ENCODE data around the gene CA7. TPM values are rescaled to one million over a fixed set of nuclear protein-coding genes. Genes with fewer than 3 reads are reported as not detected.

Gene CA7
- total RNA-seq, 4 donors from 2014 or later, result 0.33 TPM; not detected in 3

DNA sequence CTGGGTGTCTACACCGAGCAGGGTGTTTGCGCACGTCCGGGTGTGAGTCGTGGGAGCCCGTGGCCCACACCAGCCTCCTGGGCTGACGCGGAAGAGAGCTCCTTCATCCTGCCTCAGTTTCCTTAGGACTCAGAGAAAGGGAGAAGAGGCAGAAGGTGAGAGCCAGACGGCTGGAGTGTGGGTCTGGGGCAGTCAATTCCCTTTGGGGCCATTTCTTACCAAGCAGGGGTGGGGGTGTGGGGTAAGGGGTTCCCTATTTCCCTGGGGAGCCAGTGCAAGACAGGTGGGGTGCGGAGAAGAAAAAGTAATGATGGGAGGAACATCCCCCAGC, 831 bp downstream of the CA7 start:
- intact Hi-C loops (cut with DNase I), result no loop called here
- WGBS, result 12% methylated on average over 9 of the region's 10 CpGs
- peak overlapping the region; percentile 45 to 58 (median 52) for H3K4me3 ChIP-seq
- H3K27ac ChIP-seq (replicated peaks in 1 of 4), result no peak overlapping the region
- peaks cover 11 to 23% (median 22%) of the 10 kb centered on the region in 4 donors for H3K4me1 ChIP-seq
- no peak for DNase-seq (ENCODE audit: extremely low spot score)
- peaks cover 4 to 58% (median 18%) of the 10 kb centered on the region in 4 donors for H3K27me3 ChIP-seq
- TF ChIP-seq POLR2A (IDR thresholded peaks at IDR 0.05; ENCODE audit: low read depth), result no peak
- TF ChIP-seq, protein P1, sequence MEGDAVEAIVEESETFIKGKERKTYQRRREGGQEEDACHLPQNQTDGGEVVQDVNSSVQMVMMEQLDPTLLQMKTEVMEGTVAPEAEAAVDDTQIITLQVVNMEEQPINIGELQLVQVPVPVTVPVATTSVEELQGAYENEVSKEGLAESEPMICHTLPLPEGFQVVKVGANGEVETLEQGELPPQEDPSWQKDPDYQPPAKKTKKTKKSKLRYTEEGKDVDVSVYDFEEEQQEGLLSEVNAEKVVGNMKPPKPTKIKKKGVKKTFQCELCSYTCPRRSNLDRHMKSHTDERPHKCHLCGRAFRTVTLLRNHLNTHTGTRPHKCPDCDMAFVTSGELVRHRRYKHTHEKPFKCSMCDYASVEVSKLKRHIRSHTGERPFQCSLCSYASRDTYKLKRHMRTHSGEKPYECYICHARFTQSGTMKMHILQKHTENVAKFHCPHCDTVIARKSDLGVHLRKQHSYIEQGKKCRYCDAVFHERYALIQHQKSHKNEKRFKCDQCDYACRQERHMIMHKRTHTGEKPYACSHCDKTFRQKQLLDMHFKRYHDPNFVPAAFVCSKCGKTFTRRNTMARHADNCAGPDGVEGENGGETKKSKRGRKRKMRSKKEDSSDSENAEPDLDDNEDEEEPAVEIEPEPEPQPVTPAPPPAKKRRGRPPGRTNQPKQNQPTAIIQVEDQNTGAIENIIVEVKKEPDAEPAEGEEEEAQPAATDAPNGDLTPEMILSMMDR (IDR thresholded peaks at IDR 0.05), result no peak
- TF ChIP-seq EP300 (IDR thresholded peaks at IDR 0.05), result no peak
- no peak for TF ChIP-seq POLR2AphosphoS5 (IDR thresholded peaks at IDR 0.05)
- H3K36me3 ChIP-seq, result no peaks in the 10 kb centered on the region
- no peaks in the 10 kb centered on the region for H3K9me3 ChIP-seq

DNA sequence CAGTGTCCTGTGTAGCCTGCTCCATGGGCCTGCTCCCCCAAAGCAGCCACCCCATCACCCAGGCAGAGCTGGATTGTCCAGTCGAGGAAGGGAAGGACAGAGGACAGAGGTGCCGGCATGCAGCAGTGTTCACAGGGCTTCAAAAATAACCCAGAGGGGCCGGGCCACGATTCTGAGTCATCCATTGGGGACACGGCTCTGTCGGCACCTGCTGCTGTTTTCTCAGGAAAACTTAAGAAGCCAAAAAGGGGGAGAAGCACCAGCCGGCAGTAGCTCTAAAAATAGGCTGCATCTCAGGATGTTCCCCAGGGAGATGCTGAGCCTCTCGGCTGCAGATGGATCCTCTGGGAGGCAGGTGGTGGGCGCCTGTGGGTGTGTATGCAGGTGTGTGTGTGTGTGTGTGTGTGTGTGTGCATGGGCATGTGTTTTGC, 1.6 kb downstream of the CA7 start:
- H3K4me1 ChIP-seq, result peaks cover 11 to 23% (median 22%) of the 10 kb centered on the region in 4 donors
- no peak overlapping the region for H3K27ac ChIP-seq (replicated peaks in 1 of 4)
- TF ChIP-seq, protein P1 (IDR thresholded peaks at IDR 0.05), result no peak
- TF ChIP-seq POLR2AphosphoS5 (IDR thresholded peaks at IDR 0.05), result no peak
- no peak for TF ChIP-seq EP300 (IDR thresholded peaks at IDR 0.05)
- no peak for TF ChIP-seq POLR2A (IDR thresholded peaks at IDR 0.05; ENCODE audit: low read depth)
- DNase-seq (ENCODE audit: extremely low spot score), result no peak
- peaks cover 4 to 65% (median 18%) of the 10 kb centered on the region in 4 donors for H3K27me3 ChIP-seq
- H3K4me3 ChIP-seq, result no peak overlapping the region
- 69% methylated on average over 9 of the region's 9 CpGs for WGBS
- intact Hi-C loops (cut with DNase I), result no loop called here
- no peaks in the 10 kb centered on the region for H3K9me3 ChIP-seq
- no peaks in the 10 kb centered on the region for H3K36me3 ChIP-seq

DNA sequence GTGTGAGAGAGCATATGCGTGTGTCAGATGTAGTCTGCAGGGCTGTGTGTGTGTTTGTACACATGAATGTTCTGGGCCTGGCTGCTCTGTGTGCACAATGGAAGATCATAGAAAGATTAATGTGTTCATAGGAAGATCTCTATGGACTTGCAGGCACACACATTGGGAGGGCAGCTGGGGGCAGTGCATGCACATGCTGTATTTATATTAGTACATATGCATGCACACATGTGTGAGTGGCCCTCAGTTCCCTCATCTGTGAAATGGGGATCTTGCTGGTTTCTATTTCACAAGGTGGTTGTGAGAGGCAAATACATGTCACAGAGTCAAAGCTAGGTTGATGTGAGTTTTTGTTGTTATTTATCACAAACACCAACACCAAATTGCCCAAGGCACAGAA, 2.1 kb downstream of the CA7 start:
- H3K27me3 ChIP-seq, result peaks cover 4 to 65% (median 18%) of the 10 kb centered on the region in 4 donors
- H3K9me3 ChIP-seq, result no peaks in the 10 kb centered on the region
- intact Hi-C loops (cut with DNase I), result no loop called here
- 86% methylated on average over 1 of the region's 1 CpG for WGBS
- H3K27ac ChIP-seq (replicated peaks in 1 of 4), result no peak overlapping the region
- no peak for TF ChIP-seq EP300 (IDR thresholded peaks at IDR 0.05)
- TF ChIP-seq POLR2A (IDR thresholded peaks at IDR 0.05; ENCODE audit: low read depth), result no peak
- TF ChIP-seq, protein P1 (IDR thresholded peaks at IDR 0.05), result no peak
- TF ChIP-seq POLR2AphosphoS5 (IDR thresholded peaks at IDR 0.05), result no peak
- H3K4me3 ChIP-seq, result no peak overlapping the region
- no peaks in the 10 kb centered on the region for H3K36me3 ChIP-seq
- peaks cover 11 to 23% (median 22%) of the 10 kb centered on the region in 4 donors for H3K4me1 ChIP-seq
- DNase-seq (ENCODE audit: extremely low spot score), result no peak

DNA sequence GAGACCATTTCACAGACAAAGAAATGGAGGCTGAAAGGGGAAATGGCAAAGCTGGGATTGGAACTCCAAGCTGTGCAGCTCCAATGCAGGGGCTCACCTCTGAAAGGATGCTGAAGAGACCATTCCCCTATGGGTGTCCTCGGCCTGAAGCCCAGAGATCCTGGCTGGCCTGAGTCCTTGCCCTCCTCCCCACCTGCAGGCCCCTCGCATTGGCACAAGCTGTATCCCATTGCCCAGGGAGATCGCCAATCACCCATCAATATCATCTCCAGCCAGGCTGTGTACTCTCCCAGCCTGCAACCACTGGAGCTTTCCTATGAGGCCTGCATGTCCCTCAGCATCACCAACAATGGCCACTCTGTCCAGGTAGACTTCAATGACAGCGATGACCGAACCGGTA, 2.6 kb downstream of the CA7 start:
- Histone ChIP-seq H3K9me3 (no peaks in the 10 kb centered on the region), H3K27ac (replicated peaks in 1 of 4) (no peak overlapping the region), H3K4me1 (peaks cover 11 to 23% (median 22%) of the 10 kb centered on the region in 4 donors), H3K36me3 (no peaks in the 10 kb centered on the region), H3K27me3 (peaks cover 4 to 65% (median 18%) of the 10 kb centered on the region in 4 donors), H3K4me3 (no peak overlapping the region)
- DNase-seq (ENCODE audit: extremely low spot score), result no peak
- no peak for TF ChIP-seq EP300 (IDR thresholded peaks at IDR 0.05)
- TF ChIP-seq POLR2AphosphoS5 (IDR thresholded peaks at IDR 0.05), result no peak
- TF ChIP-seq POLR2A (IDR thresholded peaks at IDR 0.05; ENCODE audit: low read depth), result no peak
- TF ChIP-seq, protein P1 (IDR thresholded peaks at IDR 0.05), result no peak
- 98% methylated on average over 6 of the region's 6 CpGs for WGBS
- intact Hi-C loops (cut with DNase I), result no loop called here

DNA sequence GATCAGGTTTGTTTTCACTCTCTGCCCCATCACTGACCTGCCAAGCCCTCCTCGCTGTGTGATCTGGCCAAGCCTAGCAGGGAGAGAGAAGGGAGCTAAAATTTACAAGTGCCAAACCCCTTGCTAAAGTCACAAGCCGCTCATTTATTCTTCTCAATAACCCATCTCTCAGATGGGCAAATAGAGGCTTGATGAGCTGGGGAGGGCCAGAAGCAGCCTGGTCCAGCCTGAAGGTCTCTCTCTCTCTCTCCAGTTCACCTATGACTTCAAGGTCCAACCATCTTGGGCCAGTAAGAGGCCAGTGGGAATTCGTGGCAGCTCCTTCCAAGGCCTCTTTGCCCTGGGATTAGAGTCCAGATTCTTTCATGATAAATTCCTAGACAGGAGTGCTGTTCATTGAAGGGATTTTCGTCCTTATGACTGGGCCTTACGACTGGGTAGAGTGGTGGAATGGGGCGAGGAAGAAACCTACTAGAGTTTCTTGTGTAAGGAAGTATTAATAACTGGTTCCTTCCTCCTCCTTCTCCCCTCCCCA, 3.4 kb downstream of the CA7 start:
- Histone ChIP-seq H3K36me3 (no peaks in the 10 kb centered on the region), H3K4me1 (peaks cover 11 to 23% (median 22%) of the 10 kb centered on the region in 4 donors), H3K4me3 (no peak overlapping the region), H3K9me3 (no peaks in the 10 kb centered on the region), H3K27ac (replicated peaks in 1 of 4) (no peak overlapping the region), H3K27me3 (peaks cover 4 to 65% (median 18%) of the 10 kb centered on the region in 4 donors)
- WGBS, result 84% methylated on average over 6 of the region's 6 CpGs
- no peak for DNase-seq (ENCODE audit: extremely low spot score)
- intact Hi-C loops (cut with DNase I), result no loop called here
- TF ChIP-seq, protein P1 (IDR thresholded peaks at IDR 0.05), result no peak
- TF ChIP-seq POLR2A (IDR thresholded peaks at IDR 0.05; ENCODE audit: low read depth), result no peak
- no peak for TF ChIP-seq EP300 (IDR thresholded peaks at IDR 0.05)
- no peak for TF ChIP-seq POLR2AphosphoS5 (IDR thresholded peaks at IDR 0.05)
